ENCODE results near the gene OR2B2.
A peak's percentile ranks its signal among the peaks of the same experiment; 100 is the strongest.

Gene OR2B2

GRCh38 chr6:27866357-27867050 lies 45.7 kb downstream of the OR2B2 start:
- DNase-seq (ENCODE audit: low spot score): no peak

- peak; percentile 63 for DNase-seq (ENCODE audit: low spot score)
Measured at GRCh38 chr6:27865850-27866356, 46.3 kb downstream of the OR2B2 start.

- peak; percentile 82 for DNase-seq (ENCODE audit: low spot score)
Measured at GRCh38 chr6:27864906-27865849, 47.0 kb downstream of the OR2B2 start.

GRCh38 chr6:27863962-27864905 lies 48.0 kb downstream of the OR2B2 start:
- DNase-seq (ENCODE audit: low spot score): no peak

GRCh38 chr6:27862396-27863066 lies 49.7 kb downstream of the OR2B2 start:
- DNase-seq (ENCODE audit: low spot score): no peak

GRCh38 chr6:27861861-27862260 lies 50.3 kb downstream of the OR2B2 start:
- no peak for DNase-seq (ENCODE audit: low spot score)

GRCh38 chr6:27861276-27861840 lies 50.8 kb downstream of the OR2B2 start:
- no peak for DNase-seq (ENCODE audit: low spot score)

Measured in ecto neural progenitor cell (in vitro differentiated cells).